HG02759 (cell line): ENCODE measurements around the gene ABCB4.

Experiments
- ATAC-seq: cut with Tn5 transposase; IDR thresholded peaks from one replicate; pipeline ENCODE4 v1.9.1; 2021; ENCODE audit warnings: mild to moderate bottlenecking, moderate library complexity; ENCODE audit not compliant: unreplicated experiment

The ABCB4 gene

DNA sequence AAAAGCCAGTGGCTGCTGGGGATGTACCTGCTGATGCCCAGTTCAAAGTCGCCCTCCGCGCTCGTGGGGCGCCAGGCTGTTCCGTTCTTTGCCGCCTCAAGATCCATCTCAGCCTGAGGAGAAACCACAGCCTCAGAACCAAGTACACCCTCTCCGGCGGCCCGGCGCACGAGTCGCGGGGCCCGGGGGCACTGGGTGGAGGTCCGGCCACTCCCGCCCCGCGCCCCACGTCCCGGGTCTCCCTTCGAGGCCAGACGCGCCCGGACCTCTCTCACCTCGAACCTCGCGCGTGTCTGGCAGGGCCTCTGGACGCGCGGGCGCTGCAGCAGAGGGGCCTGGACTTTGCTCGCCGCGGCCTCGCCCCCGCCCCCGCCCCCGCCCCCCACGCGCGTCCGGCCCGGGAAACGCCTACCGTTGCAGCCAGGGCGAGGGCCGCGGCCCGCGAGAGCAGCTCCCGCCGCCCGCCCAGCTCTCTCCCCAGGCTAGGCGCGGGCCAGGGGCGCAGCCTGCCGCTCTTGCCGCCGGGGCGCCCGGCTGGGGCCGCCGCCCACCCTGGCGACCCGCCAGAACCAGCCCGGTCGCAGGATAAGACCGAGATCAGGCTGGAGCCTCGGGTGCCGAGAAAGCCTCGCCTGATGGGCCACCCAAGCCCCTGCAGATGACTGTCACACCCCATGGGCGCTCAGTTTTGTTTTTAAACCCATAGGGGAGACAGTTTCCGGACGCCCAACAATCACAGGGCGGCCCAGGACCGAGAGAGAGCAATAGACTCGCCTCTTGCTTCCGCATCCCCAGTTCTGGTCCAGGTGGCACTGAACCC lies at the start of gene ABCB4:
Gene ABCB4 (minus strand): TSS at position 322 of the 820 bp plus-strand sequence. CDS start 215 bp downstream, at position 107.
- ATAC-seq, result peak; percentile 29

DNA sequence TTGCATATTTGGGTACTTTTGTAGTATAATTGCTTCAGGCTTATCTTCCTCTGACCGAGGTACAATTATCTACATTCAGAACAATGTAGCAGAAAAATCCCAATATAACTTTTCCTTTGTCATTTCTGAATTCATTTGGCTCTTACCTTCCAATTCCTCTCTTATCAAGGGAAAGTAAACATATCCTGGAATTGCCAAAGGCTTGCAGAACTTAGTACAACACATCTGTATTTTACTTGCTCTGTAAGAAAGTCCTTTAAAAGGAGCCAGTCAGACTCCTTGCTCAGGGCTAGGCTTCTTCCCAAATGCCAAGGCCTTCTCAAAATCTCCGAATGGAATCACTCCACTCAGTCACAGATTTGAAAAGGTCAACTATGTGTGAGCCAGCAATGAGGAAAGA lies 43.3 kb upstream of the ABCB4 start:
- no peak for ATAC-seq

DNA sequence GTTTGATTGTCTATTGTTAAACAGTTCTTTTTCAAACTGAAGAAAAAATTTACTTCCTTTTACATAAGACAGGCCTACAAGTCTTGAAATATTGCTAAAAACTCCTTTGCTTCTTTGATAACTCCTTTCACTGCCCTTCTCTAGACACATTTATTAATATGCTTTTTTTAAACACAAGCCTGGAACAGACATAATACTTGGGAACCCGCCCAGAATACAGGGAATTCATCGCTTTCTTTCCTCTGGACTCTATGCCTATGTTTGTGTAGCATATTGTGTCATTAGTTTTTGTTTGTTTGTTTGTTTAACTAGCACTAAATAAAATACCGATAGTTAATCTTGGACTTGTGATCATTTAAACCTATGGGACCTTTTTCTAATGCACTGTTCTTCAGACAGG lies 42.4 kb upstream of the ABCB4 start:
- ATAC-seq, result no peak

DNA sequence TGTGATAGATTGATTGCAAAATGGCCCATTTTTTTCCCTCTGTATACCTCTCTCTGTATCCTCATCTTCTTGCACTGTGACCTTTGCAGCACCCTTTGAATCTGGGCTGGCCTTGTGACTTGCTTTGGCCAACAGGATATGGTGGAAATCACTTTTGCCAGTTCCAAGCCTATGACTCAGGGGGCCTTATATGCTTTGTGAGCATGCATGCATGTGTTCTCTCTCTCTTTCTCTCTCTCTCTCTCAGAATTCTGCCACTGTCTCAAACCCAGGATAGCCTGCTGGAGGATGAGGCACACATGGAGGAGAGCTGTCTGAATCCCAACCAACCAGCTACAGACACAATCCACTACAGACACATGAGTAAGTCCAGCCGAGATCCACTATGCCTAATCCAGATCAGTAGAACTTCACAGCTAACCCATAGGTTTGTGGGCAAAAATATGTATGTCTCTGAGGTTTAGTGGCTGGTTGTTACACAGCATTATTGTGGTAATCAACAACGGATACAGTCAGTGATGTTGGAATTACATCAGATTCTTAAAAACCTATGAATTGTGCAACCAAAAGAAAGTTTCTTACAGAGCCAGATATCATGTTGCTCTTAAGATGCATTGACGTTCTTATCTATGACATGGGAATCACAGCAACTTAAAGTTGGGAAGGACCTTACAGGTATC lies 41.8 kb upstream of the ABCB4 start:
- ATAC-seq, result no peak

DNA sequence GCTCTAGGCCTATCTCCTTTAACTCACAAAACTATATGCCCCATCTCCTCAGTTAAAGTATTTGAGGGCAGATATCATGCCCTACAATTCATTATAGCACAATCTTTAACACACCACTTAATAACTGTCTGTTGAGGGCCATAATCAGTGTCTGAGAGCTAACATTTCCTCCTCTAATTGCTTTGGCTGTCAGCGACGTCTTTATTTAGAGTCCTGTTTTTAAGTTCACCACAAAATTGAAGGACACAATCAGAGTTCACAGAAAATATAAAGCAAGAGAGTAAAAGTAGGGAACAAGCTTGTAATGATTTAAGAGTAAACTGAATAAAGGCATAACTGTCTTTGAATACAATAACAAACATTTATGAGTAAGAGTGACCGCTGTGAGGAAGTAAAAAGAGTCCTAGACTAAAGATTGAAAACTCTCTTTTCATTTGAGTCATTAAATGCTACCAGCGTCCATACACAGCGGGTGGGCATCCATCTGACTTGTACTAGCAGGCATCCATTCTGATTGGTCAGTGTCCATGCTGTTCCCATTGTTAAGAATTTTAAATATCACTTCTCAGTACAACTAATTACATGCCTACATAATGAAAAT lies 38.4 kb upstream of the ABCB4 start:
- no peak for ATAC-seq

DNA sequence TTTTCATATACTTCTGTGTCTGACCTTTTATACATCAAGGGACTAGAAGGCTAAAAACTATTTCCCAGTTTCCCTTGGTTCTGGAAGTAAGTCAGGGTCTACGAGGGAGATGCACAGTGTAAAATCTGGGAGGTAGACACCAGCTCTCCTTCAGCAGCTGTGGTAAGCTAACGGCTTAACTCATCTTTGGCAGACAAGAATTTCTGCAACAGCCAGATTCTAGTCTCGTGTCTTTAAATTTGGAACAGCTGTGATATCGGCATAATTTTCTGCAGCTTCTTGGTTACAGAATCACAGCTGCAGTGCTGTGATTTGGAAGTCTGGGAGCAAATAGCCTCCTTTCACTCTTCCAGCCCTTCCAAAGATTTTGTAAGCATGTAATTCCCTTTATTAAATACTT lies 37.4 kb upstream of the ABCB4 start:
- no peak for ATAC-seq

DNA sequence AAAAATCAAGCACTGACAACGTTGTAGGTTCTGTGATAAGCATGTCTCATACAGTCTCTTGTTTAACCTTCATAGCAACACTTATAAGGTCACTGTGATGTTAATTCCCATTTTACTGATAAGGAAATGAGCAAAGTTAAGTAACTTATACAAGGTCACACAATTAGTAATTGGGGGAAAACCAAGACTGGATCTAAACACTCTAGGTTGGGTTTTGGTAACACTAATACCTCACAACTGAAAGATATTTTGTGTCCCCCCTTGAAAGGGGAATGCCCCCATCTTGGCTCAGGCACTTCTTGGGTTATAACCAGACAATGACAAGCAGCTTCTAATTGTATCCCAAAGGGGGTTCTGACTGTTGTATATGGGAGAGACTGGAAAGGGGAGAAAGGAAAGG lies 36.0 kb upstream of the ABCB4 start:
- no peak for ATAC-seq

DNA sequence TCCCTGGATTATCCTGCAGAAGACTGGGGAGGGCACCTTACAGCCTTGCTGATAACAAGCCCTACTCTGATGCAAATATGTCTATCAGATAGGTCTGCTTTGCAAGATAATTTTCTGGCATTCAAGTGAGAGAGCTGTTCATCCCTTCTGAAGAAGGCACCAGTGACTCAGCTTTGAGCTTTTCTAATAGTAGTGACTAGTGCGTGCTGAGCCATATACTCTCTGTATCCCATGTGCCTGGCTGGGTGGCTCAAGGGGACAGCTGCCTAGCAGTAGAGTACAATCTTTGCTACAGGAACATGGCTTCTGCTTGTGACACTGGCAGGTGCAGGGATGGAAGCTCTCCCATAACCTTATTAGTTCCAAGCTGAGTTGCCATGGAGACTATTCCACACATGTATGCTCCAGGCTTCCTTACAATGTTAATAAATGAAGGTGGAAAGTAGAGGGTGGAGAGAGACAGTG lies 35.0 kb upstream of the ABCB4 start:
- ATAC-seq, result no peak

DNA sequence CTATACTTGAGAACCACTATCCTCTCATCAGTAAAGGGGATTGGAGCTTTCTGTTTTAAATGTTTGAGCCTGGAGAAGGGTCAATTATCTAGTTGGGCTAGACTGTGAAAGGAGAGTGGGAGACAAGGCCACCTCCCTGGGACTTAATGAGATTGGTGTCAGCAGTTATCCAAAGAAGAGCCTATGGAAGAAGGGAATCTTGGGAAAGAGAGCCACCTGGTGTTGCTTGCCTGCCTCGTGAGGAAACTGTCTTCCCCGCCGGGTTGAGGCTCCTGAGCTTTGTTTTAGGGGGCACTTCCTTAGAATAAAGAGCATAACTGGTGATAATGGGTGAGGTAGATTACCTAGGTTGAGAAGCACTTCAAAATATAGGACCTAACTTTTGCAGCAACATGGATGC lies 32.0 kb upstream of the ABCB4 start:
- ATAC-seq, result no peak

DNA sequence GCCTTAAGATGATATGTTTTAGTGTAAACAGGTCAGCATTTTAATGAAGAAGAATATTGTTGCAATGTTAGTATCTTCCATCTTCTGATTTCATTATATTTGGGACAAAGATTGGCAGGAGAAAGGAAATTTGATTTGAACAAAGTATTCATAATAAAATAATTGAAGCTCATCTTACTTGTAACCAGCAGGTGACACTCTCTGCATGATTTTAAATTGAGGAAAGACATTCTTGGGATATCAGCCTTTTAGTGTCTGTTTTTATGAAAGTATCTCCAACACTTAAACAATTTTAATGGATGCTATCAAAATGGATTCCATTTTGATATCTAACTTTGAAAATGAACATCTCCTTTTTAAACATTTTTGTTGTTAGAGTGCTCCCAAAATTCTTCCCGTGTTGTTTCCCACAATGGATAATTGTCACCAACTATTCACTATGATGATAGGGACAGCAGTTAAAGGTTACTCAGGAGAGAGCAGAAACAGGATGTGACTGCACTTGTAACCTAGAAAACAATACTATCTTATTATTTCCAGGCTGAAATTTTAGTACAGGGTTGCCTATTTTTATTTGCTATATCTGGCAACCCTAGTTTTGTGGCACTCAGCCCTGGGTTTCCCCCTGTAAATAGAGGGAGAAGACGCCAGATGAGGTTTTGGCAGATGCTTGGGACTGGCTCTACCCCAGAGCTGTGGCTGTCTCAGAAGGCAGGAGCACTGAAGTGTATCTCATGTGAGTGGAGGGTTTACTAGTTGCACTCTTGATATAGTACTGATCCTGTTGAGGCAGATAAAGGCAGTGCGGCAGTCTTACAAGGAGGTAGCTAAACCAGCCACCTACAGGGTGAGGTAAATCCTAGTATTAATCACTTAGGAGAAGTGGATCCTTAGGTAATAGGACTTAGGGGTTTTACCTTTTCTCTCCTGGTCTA lies 31.0 kb upstream of the ABCB4 start:
- ATAC-seq, result no peak

DNA sequence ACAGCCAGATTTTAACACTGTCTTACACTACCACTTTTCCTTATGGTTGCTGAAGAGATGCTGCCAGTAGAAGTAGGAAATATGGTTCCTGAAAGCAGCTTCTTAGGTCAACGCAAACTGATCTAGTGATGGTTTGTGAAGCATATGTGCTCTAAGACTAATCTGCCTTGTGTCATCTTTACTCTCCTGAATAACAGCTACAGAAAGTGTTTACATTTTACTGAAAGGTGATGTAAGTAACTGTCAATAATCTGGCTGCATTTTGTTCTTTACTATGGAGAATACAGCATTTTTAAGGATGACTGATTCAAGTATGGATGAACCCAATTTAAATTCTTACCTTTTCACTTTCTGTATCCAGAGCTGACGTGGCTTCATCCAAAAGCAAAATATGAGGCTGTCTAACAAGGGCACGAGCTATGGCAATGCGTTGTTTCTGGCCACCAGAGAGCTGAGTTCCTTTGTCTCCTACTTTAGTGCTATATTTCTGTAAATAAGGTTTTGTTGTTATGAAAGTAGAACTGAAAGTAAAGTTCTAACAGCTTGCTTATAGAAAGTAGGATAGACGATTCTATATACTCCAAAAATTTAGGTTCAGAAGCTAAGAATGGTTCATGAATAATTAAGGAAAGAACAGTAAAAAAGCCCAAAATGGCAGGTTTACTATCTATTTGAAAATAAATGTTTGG lies 30.2 kb upstream of the ABCB4 start:
- ATAC-seq, result no peak

DNA sequence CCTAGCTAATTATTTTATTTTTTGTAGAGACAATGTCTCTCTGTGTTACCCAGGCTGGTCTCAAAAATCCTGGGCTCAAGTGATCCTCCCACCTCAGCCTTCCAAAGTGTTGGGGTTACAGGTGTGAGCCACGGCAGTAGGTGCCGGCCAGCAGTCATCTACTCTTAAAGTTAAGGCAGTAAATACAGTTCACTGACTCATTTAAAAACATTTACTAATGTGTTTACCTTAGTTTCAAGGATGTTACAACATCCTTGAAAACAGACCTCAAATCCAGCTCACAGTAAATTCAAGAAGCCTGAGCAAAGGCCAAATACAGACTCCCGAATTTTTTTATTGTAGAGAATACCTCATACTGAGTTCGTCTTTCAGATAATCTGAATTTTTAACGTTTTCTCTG lies 29.6 kb upstream of the ABCB4 start:
- ATAC-seq, result no peak

DNA sequence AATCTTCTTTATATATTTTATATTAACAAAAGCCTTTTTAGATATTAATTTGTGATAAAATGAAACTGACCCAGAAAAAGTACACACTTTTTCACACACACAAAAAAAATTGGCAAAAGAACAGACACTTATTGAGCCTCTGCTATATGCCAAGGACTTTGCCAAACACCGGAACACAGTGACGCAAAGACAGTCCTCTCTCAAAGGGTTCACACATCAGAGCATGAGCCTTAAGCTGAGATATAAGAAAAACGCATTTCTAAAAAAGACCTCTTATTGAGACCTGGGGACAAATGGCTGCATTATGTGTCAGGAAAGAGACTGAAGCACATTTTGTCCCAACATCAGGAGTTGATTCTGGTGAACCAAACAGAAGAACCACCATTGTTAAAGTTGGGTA lies 24.0 kb upstream of the ABCB4 start:
- no peak for ATAC-seq

DNA sequence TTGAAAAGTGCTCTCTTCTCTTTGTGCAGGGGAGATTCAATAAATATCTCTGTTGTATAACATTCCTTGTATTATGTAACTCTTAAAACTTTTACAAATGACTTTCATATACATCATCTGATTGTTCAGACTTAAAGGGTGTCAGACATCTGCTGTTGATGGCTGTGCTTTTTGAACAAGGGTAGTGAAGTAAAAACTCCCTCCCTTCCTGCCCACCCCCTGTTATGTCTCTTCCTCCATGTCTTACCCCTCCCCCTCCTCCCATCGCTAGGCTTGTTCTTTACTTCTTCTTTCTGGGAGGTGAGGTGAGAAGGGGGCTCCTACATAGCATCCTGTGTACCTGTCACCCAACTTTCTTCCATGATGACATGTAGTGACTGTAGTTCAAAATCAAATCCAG lies 23.4 kb upstream of the ABCB4 start:
- no peak for ATAC-seq

DNA sequence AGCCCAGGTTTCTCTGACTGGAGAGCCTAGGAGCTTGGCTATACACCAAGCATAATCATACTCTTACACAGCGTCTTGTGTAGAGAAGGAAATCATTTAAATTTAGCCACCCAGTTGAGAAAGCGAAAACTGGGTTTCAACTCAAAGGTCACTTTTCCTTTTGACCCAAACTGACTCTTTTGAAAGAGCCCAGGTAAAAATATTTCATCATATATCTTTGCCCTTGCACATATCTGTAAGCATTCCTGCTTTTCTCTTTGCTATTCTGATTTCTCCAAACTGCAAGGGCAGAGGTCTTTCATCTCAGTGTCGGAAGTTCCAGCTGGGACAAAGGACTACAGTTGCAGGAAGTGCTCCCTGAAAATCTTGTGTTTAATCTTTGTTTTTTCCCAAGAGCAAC lies 22.0 kb upstream of the ABCB4 start:
- ATAC-seq, result no peak

DNA sequence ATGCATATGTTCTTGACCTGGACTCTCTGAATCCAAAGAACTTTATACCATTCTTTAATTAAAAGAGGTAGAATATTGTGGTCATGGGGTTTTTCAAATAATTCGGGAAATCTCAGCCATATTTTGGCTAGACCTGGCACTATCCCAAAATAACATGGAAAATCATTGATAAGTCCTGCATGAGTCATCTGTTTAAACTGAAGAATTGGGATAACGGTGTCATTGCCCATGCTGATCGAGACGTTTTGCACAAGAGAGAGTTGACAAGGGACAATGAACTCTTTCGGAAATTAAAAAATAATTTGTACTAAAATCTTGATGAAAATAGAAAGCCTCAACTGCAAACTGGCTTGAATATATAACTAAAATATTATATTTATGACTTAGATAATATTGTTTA lies 19.9 kb upstream of the ABCB4 start:
- ATAC-seq, result no peak

DNA sequence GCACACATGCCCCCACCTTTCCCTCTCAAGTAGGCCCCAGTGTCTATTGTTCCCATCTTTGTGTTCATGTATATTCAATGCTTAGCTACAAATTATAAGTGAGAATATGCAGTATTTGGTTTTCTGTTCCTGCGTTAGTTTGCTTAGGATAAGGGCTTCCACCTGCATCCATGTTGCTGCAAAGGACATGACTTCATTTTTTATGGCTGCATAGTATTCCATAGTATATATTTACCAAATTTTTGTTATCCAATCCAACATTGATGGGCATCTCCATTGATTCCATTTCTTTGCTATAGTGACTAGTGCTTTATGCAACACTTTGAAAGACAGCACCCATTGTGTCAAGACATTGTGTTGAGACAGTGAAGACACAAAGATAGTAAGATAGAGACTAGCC lies 19.0 kb upstream of the ABCB4 start:
- ATAC-seq, result no peak

DNA sequence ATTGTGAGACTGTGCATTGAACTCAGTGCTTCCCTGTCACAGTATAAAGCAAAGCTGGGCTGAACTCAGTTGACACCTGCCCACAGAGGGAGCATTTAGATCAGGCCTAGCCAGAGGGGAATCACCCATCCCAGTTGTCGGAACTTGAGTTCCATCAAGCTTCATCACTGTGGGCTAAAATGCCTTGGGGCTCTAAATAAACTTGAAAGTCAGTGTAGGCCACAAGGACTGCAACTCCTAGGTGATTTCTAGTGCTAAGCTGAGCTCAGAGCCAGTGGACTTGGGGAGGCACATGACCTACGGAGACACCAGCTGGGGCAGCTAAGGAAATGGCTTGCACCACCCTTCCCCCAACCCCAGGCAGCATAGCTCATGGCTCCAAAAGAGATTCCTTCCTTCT lies 7.7 kb upstream of the ABCB4 start:
- no peak for ATAC-seq

DNA sequence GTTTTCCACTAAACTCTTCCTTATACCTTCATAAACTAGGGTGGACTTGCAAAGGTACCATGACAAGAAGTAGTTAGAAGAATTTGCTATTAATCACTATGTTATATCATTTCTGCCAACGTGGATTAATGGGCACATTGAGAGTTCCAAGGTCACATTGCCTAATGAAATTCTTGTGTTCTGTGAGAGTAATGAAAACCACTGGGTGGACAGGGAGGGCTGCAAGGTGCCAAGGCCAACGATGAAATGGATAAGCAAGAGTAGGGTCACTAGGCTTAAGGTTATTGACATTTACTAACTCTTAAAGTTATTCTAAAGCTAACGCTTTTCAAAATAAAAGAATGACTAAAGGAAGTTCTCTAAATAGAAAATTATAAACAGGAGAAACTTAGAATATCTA lies 6.6 kb upstream of the ABCB4 start:
- ATAC-seq, result no peak

DNA sequence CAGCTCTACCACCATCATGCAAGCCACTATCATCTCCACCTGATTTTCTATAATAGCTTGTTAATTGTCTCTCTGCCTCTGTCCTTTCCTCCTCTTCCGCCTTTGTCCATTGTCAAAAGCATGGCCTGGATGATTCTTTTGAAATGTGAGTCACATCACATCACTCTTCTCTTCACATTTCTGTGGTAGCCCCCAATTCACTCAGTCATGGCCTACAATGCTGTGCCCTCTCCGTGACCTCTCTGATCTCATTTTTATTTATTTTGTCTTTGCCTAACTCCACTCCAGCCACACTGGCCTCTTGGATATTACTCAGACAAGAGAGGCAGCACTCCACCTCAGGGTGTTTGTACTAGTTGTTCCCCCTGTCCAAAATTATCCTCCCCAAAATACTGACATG lies 4.9 kb upstream of the ABCB4 start:
- ATAC-seq, result no peak
